Transverse colon (tissue), 4 donors: Measurements from ENCODE around the gene ZNF567. TPM values are rescaled to one million over a fixed set of nuclear protein-coding genes. Genes with fewer than 3 reads are reported as not detected.

Experiments
- DNase-seq: peaks from one replicate; pipeline ENCODE4 v3.0.0-alpha.2; 2019
- H3K27ac ChIP-seq, 4 donors: fragments of 200-600 bp; sonication (generic); 2 replicates each; pipeline ENCODE4 v1.5.1; 2016 to 2018; ENCODE audit warnings: inconsistent platforms in 4 of 4
- H3K27me3 ChIP-seq: fragments of 200-600 bp; sonication (generic); 2 replicates; pipeline ENCODE4 v1.5.1; 2017; ENCODE audit warnings: inconsistent platforms
- H3K36me3 ChIP-seq, 4 donors: fragments of 200-600 bp; sonication (generic); 2 replicates each; pipeline ENCODE4 v1.5.1; 2017 to 2019; ENCODE audit warnings: inconsistent platforms in 4 of 4
- H3K4me1 ChIP-seq, 4 donors: fragments of 200-600 bp; sonication (generic); 2 replicates each; pipeline ENCODE4 v1.5.1; 2017 to 2020; ENCODE audit warnings: inconsistent platforms in 4 of 4
- H3K4me3 ChIP-seq, 4 donors: fragments of 200-600 bp; sonication (generic); 1 replicate in 1 of 4; 2 replicates in 3 of 4; pipeline versions ENCODE4 v1.5.1 to v1.6.1; 2017 to 2019; ENCODE audit warnings: inconsistent platforms in 4 of 4
- H3K9me3 ChIP-seq, 2 donors: fragments of 200-600 bp; sonication (generic); 2 replicates each; pipeline ENCODE4 v1.5.1; 2017 to 2019; ENCODE audit warnings: inconsistent platforms in 2 of 2
- EP300 ChIP-seq: sonication (generic); formaldehyde crosslinking; IDR thresholded peaks from one replicate; pipeline ENCODE4 v1.6.1; 2017; ENCODE audit warnings: antibody characterized with exemption, low read depth
- POLR2A ChIP-seq: fragments of 450-650 bp; IDR thresholded peaks from one replicate; pipeline ENCODE4 v1.6.1; 2016; ENCODE audit warnings: antibody characterized with exemption, mild to moderate bottlenecking, moderate library complexity
- POLR2AphosphoS5 ChIP-seq, 3 donors: sonication (generic); formaldehyde crosslinking; IDR thresholded peaks; one replicate each; pipeline ENCODE4 v1.6.1; 2016; ENCODE audit warnings: antibody characterized with exemption in 3 of 3
- WGBS, 2 donors: methylation state at CpG; one replicate each; pipeline ENCODE4 v1.1.5; 2018; ENCODE audit warnings: low coverage in 1 of 2; 5-methylcytosine and 5-hydroxymethylcytosine counted together
- in situ Hi-C, 4 donors: fragments of 200-750 bp; cut with MboI; loops; one replicate each; pipeline versions ENCODE4 v1.15.0 to v1.15.1; 2017; ENCODE audit warnings: low sequenced_read_pairs in 3 of 4, low pct_ligation_motif_present in 1 of 4, low pct_unique_long_range_greater_than_20kb in 1 of 4
- intact Hi-C: fragments of 100-400 bp; cut with DNase I; formaldehyde crosslinking; loops from one replicate; pipeline ENCODE4 v1.15.1; 2023; ENCODE audit warnings: low total_unique reads
- total RNA-seq, 4 donors: library from RNA; depleted of rRNA; stranded (reverse); fragments of >200 nt; gene quantifications; one replicate each; pipeline ENCODE4 v1.1.0, GENCODE V29; 2016
- TF ChIP-seq, protein P1 (sequence below), 5 experiments: fragments of 200-600 bp in 3 of 5; fragments of 450-650 bp in 2 of 5; sonication (generic) in 3 of 5; IDR thresholded peaks; 1 replicate in 2 of 5; 2 replicates in 3 of 5; pipeline ENCODE4 v1.5.1; 2016 to 2017; ENCODE audit warnings: antibody characterized with exemption in 5 of 5, inconsistent platforms in 3 of 5, mild to moderate bottlenecking in 2 of 5, moderate library complexity in 1 of 5

ZNF567 gene
- total RNA-seq, 4 donors from 2014 or later = 4.8 to 10.1 (median 8.5) TPM

DNA sequence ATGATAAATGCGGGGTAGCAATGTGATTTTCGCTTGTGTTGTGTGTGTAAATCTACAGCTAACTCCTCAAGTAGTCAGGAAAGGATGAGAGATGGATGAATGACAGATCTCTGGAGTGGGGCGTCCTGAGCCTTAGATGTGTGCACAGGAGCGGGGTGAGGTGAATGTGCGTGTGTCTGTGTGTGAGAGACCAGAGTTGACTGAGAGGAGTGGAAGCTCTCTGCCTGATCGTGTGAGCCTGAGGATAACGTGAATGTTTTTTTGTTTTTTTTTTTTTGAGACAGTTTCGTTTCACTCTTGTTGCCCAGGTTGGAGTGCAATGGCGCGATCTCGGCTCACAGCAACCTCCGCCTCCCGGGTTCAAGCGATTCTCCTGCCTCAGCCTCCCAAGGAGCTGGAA, 21.6 kb upstream of the ZNF567 start:
- H3K4me3 ChIP-seq = peak overlapping the region; percentile 49 to 82 (median 70)
- H3K27me3 ChIP-seq = no peaks in the 10 kb centered on the region
- in situ Hi-C loops (no loop called here), intact Hi-C loops (no loop called here)
- no peak overlapping the region for H3K27ac ChIP-seq
- DNase-seq = no peak
- WGBS, 2 donors = 72 to 92% methylated on average over 7 to 14 of the region's 14 CpGs
- H3K9me3 ChIP-seq = peaks cover 17 to 20% of the 10 kb centered on the region in 2 donors
- TF ChIP-seq EP300 (no peak), POLR2A (no peak), POLR2AphosphoS5 (IDR thresholded peaks at IDR 0.05) (no peak)
- TF ChIP-seq, protein P1, sequence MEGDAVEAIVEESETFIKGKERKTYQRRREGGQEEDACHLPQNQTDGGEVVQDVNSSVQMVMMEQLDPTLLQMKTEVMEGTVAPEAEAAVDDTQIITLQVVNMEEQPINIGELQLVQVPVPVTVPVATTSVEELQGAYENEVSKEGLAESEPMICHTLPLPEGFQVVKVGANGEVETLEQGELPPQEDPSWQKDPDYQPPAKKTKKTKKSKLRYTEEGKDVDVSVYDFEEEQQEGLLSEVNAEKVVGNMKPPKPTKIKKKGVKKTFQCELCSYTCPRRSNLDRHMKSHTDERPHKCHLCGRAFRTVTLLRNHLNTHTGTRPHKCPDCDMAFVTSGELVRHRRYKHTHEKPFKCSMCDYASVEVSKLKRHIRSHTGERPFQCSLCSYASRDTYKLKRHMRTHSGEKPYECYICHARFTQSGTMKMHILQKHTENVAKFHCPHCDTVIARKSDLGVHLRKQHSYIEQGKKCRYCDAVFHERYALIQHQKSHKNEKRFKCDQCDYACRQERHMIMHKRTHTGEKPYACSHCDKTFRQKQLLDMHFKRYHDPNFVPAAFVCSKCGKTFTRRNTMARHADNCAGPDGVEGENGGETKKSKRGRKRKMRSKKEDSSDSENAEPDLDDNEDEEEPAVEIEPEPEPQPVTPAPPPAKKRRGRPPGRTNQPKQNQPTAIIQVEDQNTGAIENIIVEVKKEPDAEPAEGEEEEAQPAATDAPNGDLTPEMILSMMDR (IDR thresholded peaks at IDR 0.05) = no peak
- peaks cover 0 to 35% (median 8%) of the 10 kb centered on the region in 4 donors for H3K36me3 ChIP-seq
- peaks cover 0 to 14% (median 6%) of the 10 kb centered on the region in 4 donors for H3K4me1 ChIP-seq

DNA sequence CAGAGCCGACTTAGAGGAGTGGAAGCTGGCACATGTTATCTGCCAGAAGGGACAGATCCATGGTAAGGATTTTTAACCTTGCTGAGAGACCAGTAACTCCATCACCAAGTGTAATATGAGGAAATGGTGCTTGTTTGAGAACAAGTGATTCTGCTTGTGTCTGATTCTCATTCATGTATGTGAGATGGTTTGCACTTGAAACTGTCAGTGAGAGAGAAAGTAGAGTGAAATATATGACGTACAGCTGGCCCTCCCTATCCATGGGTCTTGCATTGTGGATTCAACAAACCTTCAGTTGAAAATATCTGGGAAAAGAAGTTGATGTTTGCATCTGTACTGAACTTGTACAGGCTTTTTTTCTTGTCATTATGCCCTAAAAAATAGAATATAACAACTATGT, 18.8 kb upstream of the ZNF567 start:
- Histone ChIP-seq H3K4me1 (peaks cover 0 to 14% (median 6%) of the 10 kb centered on the region in 4 donors), H3K9me3 (peaks cover 3 to 25% of the 10 kb centered on the region in 2 donors), H3K4me3 (no peak overlapping the region), H3K27me3 (no peaks in the 10 kb centered on the region), H3K27ac (no peak overlapping the region), H3K36me3 (peaks cover 0 to 9% (median 5%) of the 10 kb centered on the region in 4 donors)
- DNase-seq = no peak
- intact Hi-C loops (no loop called here), in situ Hi-C loops (no loop called here)
- WGBS, 2 donors = 92 to 96% methylated on average over 1 to 2 of the region's 2 CpGs
- TF ChIP-seq EP300 = no peak
- TF ChIP-seq POLR2AphosphoS5 (IDR thresholded peaks at IDR 0.05) = no peak
- no peak for TF ChIP-seq POLR2A
- TF ChIP-seq, protein P1 (IDR thresholded peaks at IDR 0.05) = no peak

DNA sequence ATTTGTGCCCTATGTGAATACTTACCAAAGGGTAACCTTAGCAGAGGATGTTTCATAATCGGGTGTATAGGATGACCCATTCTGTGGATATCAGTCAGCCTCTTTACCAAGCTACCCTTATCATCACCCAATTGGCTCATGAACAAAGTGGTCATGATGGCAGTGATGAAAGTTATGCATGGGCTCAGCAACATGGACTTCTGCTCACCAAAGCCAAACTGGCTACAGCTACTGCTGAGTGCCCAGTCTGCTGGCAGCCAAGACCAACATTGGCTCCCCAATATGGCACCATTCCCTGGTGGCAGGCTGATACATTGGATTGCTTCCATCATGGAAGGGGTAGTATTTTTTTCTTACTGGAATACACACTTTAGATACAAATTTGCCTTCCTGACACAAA, 15.0 kb upstream of the ZNF567 start:
- intact Hi-C loops = no loop called here

DNA sequence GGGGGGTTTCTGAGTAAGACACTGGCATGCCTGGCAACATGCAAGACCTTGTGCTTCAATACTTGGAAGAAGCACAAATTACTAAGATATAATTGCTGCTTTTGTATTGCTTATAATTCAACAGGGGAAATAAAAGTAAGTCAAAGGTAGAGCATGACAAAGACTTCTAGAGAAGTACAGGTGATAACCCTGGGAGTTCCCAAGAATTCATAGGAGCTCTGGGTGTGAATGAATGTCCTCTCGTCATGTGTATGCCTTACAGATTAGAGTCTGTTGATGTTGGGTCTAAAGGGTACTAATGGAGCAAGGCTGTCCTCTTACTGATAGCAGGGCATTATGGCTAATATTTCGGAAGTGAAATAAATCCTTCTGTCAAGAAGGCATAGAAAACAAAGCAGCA, 13.2 kb upstream of the ZNF567 start:
- TF ChIP-seq EP300 (no peak), POLR2A (no peak), POLR2AphosphoS5 (IDR thresholded peaks at IDR 0.05) (no peak)
- TF ChIP-seq, protein P1 (IDR thresholded peaks at IDR 0.05) = no peak
- 89 to 100% methylated on average over 2 of the region's 2 CpGs for WGBS, 2 donors
- Histone ChIP-seq H3K27ac (no peak overlapping the region), H3K36me3 (peaks cover 0 to 10% (median 5%) of the 10 kb centered on the region in 4 donors), H3K4me1 (no peaks in the 10 kb centered on the region), H3K9me3 (peaks cover 21 to 43% of the 10 kb centered on the region in 2 donors), H3K27me3 (no peaks in the 10 kb centered on the region), H3K4me3 (no peak overlapping the region)
- no peak for DNase-seq
- intact Hi-C loops (no loop called here), in situ Hi-C loops (no loop called here)

More for the DNA sequence above, 15.0 kb upstream of the ZNF567 start:
- TF ChIP-seq POLR2AphosphoS5 (IDR thresholded peaks at IDR 0.05) (no peak), POLR2A (no peak), EP300 (no peak)
- TF ChIP-seq, protein P1 (IDR thresholded peaks at IDR 0.05) = no peak
- WGBS, 2 donors = 100% methylated on average over 1 of the region's 1 CpG
- in situ Hi-C loops = no loop called here
- no peak overlapping the region for H3K4me3 ChIP-seq
- no peaks in the 10 kb centered on the region for H3K27me3 ChIP-seq
- H3K27ac ChIP-seq = no peak overlapping the region
- no peak for DNase-seq
- peaks cover 0 to 7% (median 0%) of the 10 kb centered on the region in 4 donors for H3K4me1 ChIP-seq
- H3K36me3 ChIP-seq = no peaks in the 10 kb centered on the region
- H3K9me3 ChIP-seq = peaks cover 9 to 27% of the 10 kb centered on the region in 2 donors
